ENCODE measurements around the gene WSCD2.

Gene WSCD2

DNA sequence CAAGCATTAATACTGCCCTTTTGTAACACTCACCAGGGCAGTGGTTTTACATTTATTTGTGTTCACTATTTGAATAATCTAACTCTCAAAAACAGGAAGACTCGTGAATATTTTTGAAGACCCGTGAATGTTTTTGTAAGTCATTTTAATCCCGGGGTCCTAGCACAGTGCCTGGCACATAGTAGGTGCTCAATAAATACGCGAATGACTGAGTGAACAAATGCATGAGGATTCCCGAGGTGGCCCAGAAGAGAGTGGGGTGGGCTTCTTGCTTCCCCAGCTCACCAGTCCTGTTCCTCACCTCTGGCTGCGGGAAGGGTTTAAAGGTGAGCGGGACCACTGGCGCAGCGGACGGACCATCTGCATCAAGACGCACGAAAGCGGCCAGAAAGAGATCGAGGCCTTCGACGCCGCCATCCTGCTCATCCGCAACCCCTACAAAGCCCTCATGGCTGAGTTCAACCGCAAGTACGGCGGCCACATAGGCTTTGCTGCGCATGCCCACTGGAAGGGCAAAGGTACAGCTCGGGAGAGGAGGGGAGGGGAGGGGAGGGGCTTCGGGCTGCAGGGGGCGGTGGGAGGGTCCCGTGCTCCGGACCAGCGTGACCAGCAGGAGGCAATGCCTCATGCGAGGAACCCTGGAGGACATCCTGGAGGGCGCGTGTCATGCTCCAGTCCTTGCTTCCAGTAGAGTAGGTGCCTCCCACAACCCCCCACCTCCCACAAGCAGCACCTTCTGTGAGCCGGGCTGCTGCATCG is 111.1 kb downstream of the WSCD2 start:
- DNase-seq = no peak

- DNase-seq = no peak
These were observed 111.8 kb downstream of the WSCD2 start for GRCh38 chr12:108240928-108241327.

DNA sequence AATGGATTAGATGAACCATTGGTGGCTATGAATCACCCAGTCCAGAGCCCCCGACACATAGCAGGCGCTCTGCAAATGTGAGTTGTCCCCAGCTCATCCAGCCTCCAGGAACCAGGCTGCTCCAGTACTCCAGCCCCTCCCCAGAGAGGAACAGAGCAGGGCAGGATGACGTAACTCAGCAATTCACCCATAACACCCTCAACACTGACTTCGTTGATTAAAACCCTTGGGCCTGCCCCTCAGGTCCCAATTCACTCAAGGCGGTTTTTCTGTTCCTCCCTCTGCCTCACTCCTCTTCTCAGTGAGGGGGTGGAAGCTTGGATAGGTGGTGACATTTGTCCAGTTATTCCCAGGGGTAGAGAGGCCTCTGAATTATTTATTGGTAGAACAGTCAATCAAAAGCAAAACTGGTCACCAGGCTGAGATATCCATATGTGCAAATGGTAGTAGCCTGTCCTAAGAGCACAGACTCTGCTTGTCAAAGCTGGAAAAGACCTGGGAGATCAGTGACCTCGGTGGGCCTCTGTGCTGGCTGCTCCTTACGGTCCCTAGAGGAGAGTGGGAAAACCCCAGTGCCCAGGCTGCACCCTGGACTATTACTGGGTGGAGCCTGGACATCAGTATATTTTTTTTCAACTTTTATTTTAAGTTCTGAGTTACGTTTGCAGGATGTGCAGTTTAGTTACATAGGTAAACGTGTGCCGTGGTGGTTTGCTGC is 113.1 kb downstream of the WSCD2 start:
- DNase-seq = no peak

DNA sequence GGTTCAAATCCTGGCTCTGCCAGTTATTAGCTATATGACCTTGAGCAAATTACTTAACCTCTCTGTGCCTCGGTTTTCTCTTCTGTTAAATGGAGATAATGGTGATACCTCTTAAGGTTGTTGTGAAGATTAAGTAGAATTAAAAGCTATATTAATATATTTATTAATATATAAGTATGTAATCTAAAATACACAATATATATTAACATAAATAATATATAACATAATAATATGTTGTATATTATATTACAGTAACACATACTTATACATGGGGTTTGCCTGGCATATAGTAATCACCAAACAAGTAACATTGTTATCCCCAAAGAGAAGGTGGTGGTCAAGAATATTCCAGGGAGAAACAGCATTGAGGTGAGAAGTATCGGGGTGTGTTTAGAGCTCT is 118.0 kb downstream of the WSCD2 start:
- no peak for DNase-seq

DNA sequence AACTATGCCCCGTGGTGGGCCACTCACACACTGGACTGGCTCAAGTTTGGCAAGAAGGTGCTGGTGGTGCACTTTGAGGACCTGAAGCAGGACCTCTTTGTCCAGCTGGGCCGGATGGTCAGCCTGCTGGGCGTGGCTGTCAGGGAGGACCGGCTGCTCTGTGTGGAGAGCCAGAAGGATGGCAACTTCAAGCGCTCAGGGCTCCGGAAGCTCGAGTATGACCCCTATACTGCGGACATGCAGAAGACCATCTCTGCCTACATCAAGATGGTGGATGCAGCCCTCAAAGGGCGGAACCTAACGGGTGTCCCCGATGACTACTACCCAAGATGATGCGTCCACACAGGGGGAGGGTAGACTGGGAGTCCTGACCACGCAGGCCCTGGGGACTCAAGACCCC is 118.9 kb downstream of the WSCD2 start:
- DNase-seq = no peak

DNA sequence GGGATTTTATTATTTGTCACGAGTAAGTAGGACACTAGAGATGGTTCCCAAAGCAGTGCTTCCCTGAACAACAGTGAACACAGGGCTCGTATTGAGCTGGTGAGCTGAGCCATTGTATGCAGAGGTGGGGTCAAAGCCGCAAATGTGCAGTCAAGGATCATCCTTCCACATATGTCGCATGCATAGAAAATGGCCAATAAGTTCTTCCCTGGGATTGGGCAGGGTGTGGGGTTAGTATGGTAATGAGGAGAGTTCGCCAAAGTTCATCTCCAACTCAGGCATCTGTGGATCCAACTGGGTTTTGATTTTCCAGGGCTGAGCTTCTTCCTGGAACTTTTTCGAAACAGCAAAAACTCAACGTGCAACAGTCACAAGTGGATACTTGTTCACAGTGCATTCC is 123.4 kb downstream of the WSCD2 start:
- no peak for DNase-seq

DNA sequence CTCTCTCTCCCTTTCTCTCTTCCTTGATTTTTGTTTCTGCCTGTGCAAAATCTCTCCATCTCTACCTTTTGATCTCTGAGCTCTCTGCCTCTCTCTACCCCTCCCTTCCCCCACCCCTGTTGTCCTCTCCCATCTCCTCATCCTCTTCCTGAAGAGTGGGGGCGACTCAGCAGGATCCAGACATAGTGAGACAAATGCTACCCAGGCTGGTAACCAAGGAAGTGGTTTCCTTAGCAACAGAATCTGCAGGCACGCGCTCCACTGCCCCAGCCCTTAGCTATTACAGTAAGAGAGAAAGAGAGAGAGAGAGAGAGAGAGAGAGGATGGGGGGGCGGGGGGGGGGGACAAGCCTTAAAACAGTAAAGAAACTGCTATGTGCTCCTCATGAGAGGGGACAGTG is 124.5 kb downstream of the WSCD2 start:
- peak in 1 of 2 donors; percentile 44 for DNase-seq

DNA sequence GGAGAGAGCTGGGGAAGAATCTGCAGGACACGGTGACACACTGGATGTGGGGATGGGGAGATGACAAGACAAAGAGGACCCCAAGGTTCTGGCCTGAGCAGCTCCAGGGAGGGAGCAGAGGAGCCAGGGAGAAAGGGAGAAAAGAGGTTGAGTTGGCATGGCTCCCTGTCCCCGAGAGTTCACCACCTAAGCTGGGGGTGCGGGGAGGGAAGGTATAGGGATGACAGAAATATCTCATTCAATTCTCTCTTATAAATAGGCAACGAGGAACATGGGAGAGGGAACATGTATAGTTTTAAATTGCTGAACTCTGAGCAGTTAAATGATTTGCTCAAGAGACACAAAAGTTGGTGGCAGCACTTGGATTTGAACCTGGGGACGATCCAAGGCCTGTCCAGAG is 124.9 kb downstream of the WSCD2 start:
- DNase-seq = no peak

DNA sequence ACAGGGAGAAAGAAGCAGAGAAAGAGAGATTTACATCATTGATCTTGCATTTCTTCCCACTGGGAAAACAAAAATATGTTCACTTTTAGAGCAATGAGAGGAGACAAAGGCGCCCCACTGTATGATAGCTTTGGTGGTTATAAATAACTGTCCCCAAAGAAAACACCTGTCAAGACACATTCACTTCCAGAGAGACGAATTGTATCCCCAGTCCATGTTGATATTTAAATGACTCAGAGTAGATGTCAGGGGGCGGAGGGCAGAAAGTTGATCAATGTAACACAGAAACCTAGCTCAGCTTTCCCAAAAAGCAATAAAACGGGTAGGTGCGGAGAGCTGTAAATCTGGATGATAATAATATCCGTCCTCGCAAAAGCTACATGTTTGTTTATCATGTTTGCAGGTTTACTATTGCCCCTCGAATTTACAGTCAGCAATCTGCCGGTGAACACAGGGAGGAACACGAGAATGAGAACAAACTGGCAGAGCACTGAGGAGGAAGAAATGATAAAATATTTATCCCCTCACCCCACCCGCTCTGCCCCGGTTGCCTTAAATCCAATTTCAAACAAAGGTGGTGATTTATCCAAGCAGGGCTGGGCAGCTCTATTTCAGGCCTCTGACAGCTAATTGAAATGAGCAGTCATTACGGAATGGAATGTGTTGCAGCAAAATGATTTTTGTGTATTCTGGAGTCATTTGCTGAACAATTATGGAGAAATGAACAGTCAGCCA is 125.6 kb downstream of the WSCD2 start:
- DNase-seq = no peak

GRCh38 chr12:108255252-108255602 is 126.1 kb downstream of the WSCD2 start:
- DNase-seq = no peak

- DNase-seq = no peak
These were observed 127.9 kb downstream of the WSCD2 start for GRCh38 chr12:108257004-108257403.

DNA sequence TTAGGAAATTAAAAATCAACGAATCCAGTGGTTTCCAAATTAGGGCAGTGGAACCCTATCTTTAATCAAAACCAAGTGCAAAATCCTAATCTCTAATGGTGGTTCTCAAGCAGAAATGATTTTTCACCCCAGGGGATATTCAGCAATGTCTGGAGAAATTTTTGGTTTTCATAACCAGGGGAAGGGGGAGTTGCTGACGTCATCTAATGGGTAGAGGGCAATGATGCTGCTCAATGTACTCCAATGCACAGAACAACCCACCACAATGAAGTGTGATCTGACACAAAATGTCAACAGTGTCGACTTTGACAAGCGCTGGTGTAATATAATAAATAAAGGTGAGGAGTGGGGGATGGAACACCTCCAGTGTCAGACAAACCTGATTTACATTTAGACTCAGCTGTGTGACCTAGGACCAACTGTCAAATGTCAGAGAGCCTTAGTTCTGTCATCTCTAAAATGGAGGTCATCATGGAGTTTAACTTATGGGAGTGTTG is 128.6 kb downstream of the WSCD2 start:
- no peak for DNase-seq

- DNase-seq = no peak
These were observed 131.0 kb downstream of the WSCD2 start for GRCh38 chr12:108260039-108260438.

DNA sequence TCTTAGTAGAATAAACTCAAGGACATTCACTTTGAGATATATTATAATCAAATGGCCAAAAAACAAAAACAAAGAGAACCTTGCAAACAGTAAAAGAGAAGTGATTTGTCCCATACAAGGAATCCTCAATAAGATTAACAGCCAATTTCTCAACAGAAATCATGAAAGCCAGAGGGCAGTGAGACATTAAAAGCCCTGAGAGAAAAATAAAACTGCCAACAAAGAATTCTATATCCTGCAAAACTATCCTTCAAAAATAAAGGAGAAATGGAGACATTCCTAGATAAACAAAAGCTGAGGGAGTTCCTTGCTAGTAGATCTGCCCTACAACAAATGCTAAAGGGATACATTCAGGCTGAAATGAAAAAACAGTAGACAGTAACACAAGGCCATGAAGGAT is 131.9 kb downstream of the WSCD2 start:
- DNase-seq = no peak

DNA sequence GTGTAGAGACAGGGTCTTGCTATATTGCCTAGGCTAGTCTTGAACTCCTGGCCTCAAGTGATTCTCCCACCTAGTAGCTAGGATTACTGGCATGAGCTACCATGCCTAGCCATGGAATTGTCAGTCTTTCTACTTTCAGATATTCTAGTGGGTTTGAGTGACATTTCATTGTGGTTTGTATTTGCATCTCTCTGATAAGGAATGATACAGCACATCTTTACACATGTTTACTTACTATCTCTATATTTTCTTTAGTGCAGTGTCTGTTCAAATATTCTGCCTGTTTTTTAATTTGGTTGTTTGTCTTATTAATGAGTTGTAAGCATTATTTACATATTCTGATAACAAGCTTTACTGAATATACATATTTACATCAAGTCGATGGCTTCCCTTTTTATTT is 136.4 kb downstream of the WSCD2 start:
- no peak for DNase-seq

- no peak for DNase-seq
These were observed 137.0 kb downstream of the WSCD2 start for GRCh38 chr12:108266131-108266530.

- DNase-seq = no peak
These were observed 138.4 kb downstream of the WSCD2 start for GRCh38 chr12:108267450-108267849.

- DNase-seq = no peak
These were observed 139.3 kb downstream of the WSCD2 start for GRCh38 chr12:108268397-108268796.

GRCh38 chr12:108269224-108269623 is 140.1 kb downstream of the WSCD2 start:
- no peak for DNase-seq

DNA sequence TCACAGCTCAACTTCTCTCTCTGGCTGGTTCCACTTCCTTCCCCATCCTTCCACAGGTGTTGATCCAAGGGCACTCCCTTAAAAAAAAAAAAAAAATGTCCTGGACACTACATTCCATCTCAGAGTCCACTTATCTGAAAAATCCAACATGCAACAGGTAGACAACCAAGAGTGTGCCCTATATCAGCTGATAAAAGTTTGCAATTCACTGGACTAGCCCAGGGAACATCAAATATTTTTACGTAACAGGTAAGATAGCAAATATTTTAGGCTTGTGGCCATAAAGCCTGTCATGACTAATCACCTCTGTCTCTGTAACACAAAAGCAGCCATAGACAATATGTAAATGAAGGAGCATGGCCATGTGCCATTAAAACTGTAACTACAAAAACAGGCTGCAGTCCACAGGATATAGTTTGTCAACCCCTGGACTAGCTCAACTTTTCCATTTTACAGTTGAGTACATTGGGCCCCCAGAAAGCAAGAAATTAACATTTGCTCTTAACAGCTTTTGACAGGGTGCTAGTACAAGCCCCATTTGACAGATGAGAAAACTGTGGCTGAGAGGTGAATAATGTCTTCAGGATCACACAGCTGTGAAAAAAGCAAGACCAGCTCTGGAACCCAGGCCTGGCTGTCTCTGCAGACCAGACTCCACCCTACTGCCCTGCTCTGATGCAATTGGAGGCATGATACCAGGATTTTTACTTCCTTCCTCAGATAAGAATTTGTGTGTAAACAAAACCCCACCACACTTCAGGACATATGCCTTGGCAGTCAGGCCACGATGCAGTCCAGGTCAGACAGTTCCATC is 141.2 kb downstream of the WSCD2 start:
- DNase-seq = no peak

GRCh38 chr12:108270849-108271143 is 141.7 kb downstream of the WSCD2 start:
- no peak for DNase-seq

- no peak for DNase-seq
These were observed 143.1 kb downstream of the WSCD2 start for GRCh38 chr12:108271951-108272872.
